WERI-Rb-1 (cell line): ENCODE data around the gene TMEM88.

ENCODE experiments used
- DNase-seq: peaks from one replicate; pipeline ENCODE4 v3.0.0-alpha.2; 2020
- H3K27ac ChIP-seq: fragments of 250-450 bp; sonication (Bioruptor Pico); 2 replicates; pipeline ENCODE4 v1.5.1; 2020; ENCODE audit warnings: mild to moderate bottlenecking, moderate library complexity
- H3K27me3 ChIP-seq: fragments of 250-450 bp; sonication (Bioruptor Pico); 2 replicates; pipeline ENCODE4 v1.5.1; 2021; ENCODE audit warnings: mild to moderate bottlenecking, low read depth, moderate library complexity; ENCODE audit not compliant: insufficient read depth, severe bottlenecking
- H3K36me3 ChIP-seq: fragments of 250-450 bp; sonication (Bioruptor Pico); 2 replicates; pipeline ENCODE4 v1.5.1; 2020; ENCODE audit warnings: mild to moderate bottlenecking, moderate library complexity
- H3K4me3 ChIP-seq: 2 replicates; pipeline ENCODE4 v1.5.1; 2011; ENCODE audit warnings: low read depth, mild to moderate bottlenecking, control low read depth, low read length
- H3K9me3 ChIP-seq: fragments of 250-450 bp; sonication (Bioruptor Pico); 2 replicates; pipeline ENCODE4 v1.5.1; 2021; ENCODE audit warnings: mild to moderate bottlenecking, moderate library complexity; ENCODE audit not compliant: severe bottlenecking
- CTCF ChIP-seq: IDR thresholded peaks from 2 replicates; pipeline ENCODE4 v1.5.1; 2011; ENCODE audit warnings: low read depth, mild to moderate bottlenecking, control low read depth, inconsistent platforms, low read length

The TMEM88 gene

GRCh38 chr17:7838090-7839075 is 16.5 kb upstream of the TMEM88 start:
- H3K36me3 ChIP-seq = no peaks in the 10 kb centered on the region; the same call in 1 of the 2 replicates
- no peaks in the 10 kb centered on the region for H3K9me3 ChIP-seq
- H3K27me3 ChIP-seq = no peaks in the 10 kb centered on the region
- DNase-seq = peak; percentile 74
- no peak for TF ChIP-seq CTCF
- H3K4me3 ChIP-seq = peak overlapping the region; percentile 71
- peak overlapping the region; percentile 89 for H3K27ac ChIP-seq

- no peak for DNase-seq
- no peak overlapping the region for H3K4me3 ChIP-seq
- no peaks in the 10 kb centered on the region; the same call in 1 of the 2 replicates for H3K36me3 ChIP-seq
- no peaks in the 10 kb centered on the region for H3K27me3 ChIP-seq
- no peaks in the 10 kb centered on the region for H3K9me3 ChIP-seq
- no peak for TF ChIP-seq CTCF
- H3K27ac ChIP-seq = peak overlapping the region; percentile 89
Observed at GRCh38 chr17:7839190-7839875, 15.5 kb upstream of the TMEM88 start.

- Histone ChIP-seq H3K27ac (peak overlapping the region; percentile 89), H3K36me3 (no peaks in the 10 kb centered on the region; the same call in 1 of the 2 replicates), H3K4me3 (no peak overlapping the region), H3K27me3 (no peaks in the 10 kb centered on the region), H3K9me3 (no peaks in the 10 kb centered on the region)
- no peak for TF ChIP-seq CTCF
- no peak for DNase-seq
Observed at GRCh38 chr17:7839876-7840261, 15.0 kb upstream of the TMEM88 start.

GRCh38 chr17:7840441-7840840 is 14.4 kb upstream of the TMEM88 start:
- DNase-seq = no peak
- Histone ChIP-seq H3K27ac (peak overlapping the region; percentile 89), H3K9me3 (no peaks in the 10 kb centered on the region), H3K27me3 (no peaks in the 10 kb centered on the region), H3K4me3 (no peak overlapping the region), H3K36me3 (peaks cover 3% of the 10 kb centered on the region)
- TF ChIP-seq CTCF = no peak

- peak overlapping the region; percentile 58 for H3K4me3 ChIP-seq
- DNase-seq = no peak
- no peaks in the 10 kb centered on the region for H3K9me3 ChIP-seq
- H3K36me3 ChIP-seq = peaks cover 6% of the 10 kb centered on the region
- peak overlapping the region; percentile 89 for H3K27ac ChIP-seq
- TF ChIP-seq CTCF = no peak
- no peaks in the 10 kb centered on the region for H3K27me3 ChIP-seq
Observed at GRCh38 chr17:7840875-7841274, 14.0 kb upstream of the TMEM88 start.
